HEK293 (cell line): ENCODE measurements around the gene CDYL.
"Not testable (repeated sequence)": the region's sequence is repeated elsewhere in the genome, so short reads cannot be mapped to it uniquely, and the experiment has no call there.

Experiments
- CTCF ChIA-PET: fragments of 350-600 bp; formaldehyde crosslinking; extraction: SDS; loops from one replicate; lab custom pipeline; 2021; ENCODE audit warnings: antibody characterized with exemption; lab: Yijun Ruan, JAX
- POLR2A ChIA-PET: fragments of 300-600 bp; formaldehyde crosslinking; extraction: SDS; loops from one replicate; lab custom pipeline; 2020; ENCODE audit warnings: antibody characterized with exemption, inconsistent platforms; lab: Yijun Ruan, JAX
- H3K27ac ChIP-seq: fragments of 200-500 bp; sonication (Bioruptor generic); 2 replicates; pipeline ENCODE4 v1.5.1; 2014; ENCODE audit warnings: low read depth, low read length, control low read depth, inconsistent platforms; ENCODE audit errors: extremely low read depth
- H3K36me3 ChIP-seq, 2 experiments: fragments of 200-500 bp in 1 of 2; sonication (Bioruptor generic) in 1 of 2; 1 replicate in 1 of 2; 2 replicates in 1 of 2; pipeline ENCODE4 v1.5.1; 2014 to 2017; ENCODE audit warnings: inconsistent platforms in 2 of 2, low read length in 2 of 2; ENCODE audit not compliant: control insufficient read depth in 2 of 2, insufficient read depth in 1 of 2
- H3K4me1 ChIP-seq: fragments of 200-500 bp; sonication (Bioruptor generic); 2 replicates; pipeline ENCODE4 v1.5.1; 2014; ENCODE audit warnings: mild to moderate bottlenecking, low read length, inconsistent platforms; ENCODE audit not compliant: control insufficient read depth, insufficient read depth
- H3K4me3 ChIP-seq: 2 replicates; pipeline ENCODE4 v1.5.1; 2011; ENCODE audit warnings: low read depth, mild to moderate bottlenecking, control low read depth, low read length, moderate library complexity
- H3K9me3 ChIP-seq: fragments of 200-500 bp; sonication (Bioruptor generic); 2 replicates; pipeline ENCODE4 v1.5.1; 2014; ENCODE audit warnings: low read depth, low read length, inconsistent platforms; ENCODE audit not compliant: control insufficient read depth, insufficient read depth
- GLI2 ChIP-seq: fragments of 450-650 bp; formaldehyde crosslinking; IDR thresholded peaks from 2 replicates; pipeline ENCODE4; 2017; ENCODE audit warnings: missing biosample characterization, missing genetic modification characterization, low read depth, borderline replicate concordance
- IKZF3 ChIP-seq: fragments of 450-650 bp; IDR thresholded peaks from 2 replicates; pipeline ENCODE4 v1.5.0; 2018; ENCODE audit warnings: missing biosample characterization, mild to moderate bottlenecking, missing genetic modification characterization, moderate library complexity
- SCRT2 ChIP-seq: fragments of 450-650 bp; formaldehyde crosslinking; IDR thresholded peaks from 2 replicates; pipeline ENCODE4 v1.5.1; 2016; ENCODE audit warnings: missing biosample characterization, missing genetic modification characterization
- SP2 ChIP-seq: fragments of 450-650 bp; formaldehyde crosslinking; IDR thresholded peaks from 2 replicates; pipeline ENCODE4 v1.5.1; 2016; ENCODE audit warnings: missing biosample characterization, missing genetic modification characterization
- TRIM28 ChIP-seq: IDR thresholded peaks from 2 replicates; pipeline ENCODE4 v1.6.1; 2011; ENCODE audit warnings: low read length, control low read depth, borderline replicate concordance
- ZBTB7A ChIP-seq: fragments of 450-650 bp; formaldehyde crosslinking; IDR thresholded peaks from 2 replicates; pipeline ENCODE4 v1.5.1; 2016; ENCODE audit warnings: low read depth, missing biosample characterization, missing genetic modification characterization
- ZFP37 ChIP-seq: fragments of 450-650 bp; formaldehyde crosslinking; IDR thresholded peaks from 2 replicates; pipeline ENCODE4 v1.5.1; 2016; ENCODE audit warnings: missing biosample characterization, missing genetic modification characterization
- ZNF10 ChIP-seq: fragments of 450-650 bp; formaldehyde crosslinking; IDR thresholded peaks from 2 replicates; pipeline ENCODE4 v1.5.1; 2017; ENCODE audit warnings: missing biosample characterization, missing genetic modification characterization
- ZNF157 ChIP-seq: fragments of 450-650 bp; formaldehyde crosslinking; IDR thresholded peaks from 2 replicates; pipeline ENCODE4 v1.5.1; 2016; ENCODE audit warnings: missing biosample characterization, missing genetic modification characterization
- ZNF175 ChIP-seq: fragments of 450-650 bp; formaldehyde crosslinking; IDR thresholded peaks from 2 replicates; pipeline ENCODE4 v1.5.1; 2016; ENCODE audit warnings: missing biosample characterization, missing genetic modification characterization
- ZNF19 ChIP-seq: fragments of 450-650 bp; formaldehyde crosslinking; IDR thresholded peaks from 2 replicates; pipeline ENCODE4; 2016; ENCODE audit warnings: missing biosample characterization, missing genetic modification characterization, low read depth
- ZNF2 ChIP-seq: fragments of 450-650 bp; formaldehyde crosslinking; IDR thresholded peaks from 2 replicates; pipeline ENCODE4 v1.5.1; 2016; ENCODE audit warnings: missing biosample characterization, missing genetic modification characterization
- ZNF211 ChIP-seq: fragments of 450-650 bp; formaldehyde crosslinking; IDR thresholded peaks from 2 replicates; pipeline ENCODE4 v1.5.1; 2016; ENCODE audit warnings: low read depth, missing biosample characterization, missing genetic modification characterization
- ZNF221 ChIP-seq: fragments of 450-650 bp; formaldehyde crosslinking; IDR thresholded peaks from 2 replicates; pipeline ENCODE4 v1.5.1; 2017; ENCODE audit warnings: missing biosample characterization, missing genetic modification characterization, borderline replicate concordance
- ZNF366 ChIP-seq: fragments of 450-650 bp; formaldehyde crosslinking; conservative IDR thresholded peaks from 2 replicates; pipeline ENCODE4 v1.5.1; 2016; ENCODE audit warnings: missing biosample characterization, missing genetic modification characterization
- ZNF596 ChIP-seq: fragments of 450-650 bp; IDR thresholded peaks from 2 replicates; pipeline ENCODE4 v1.5.0; 2018; ENCODE audit warnings: missing biosample characterization, mild to moderate bottlenecking, missing genetic modification characterization, moderate library complexity
- ZNF658 ChIP-seq: fragments of 450-650 bp; formaldehyde crosslinking; IDR thresholded peaks from 2 replicates; pipeline ENCODE4; 2016; ENCODE audit warnings: missing biosample characterization, missing genetic modification characterization
- ZNF747 ChIP-seq: fragments of 450-650 bp; formaldehyde crosslinking; IDR thresholded peaks from 2 replicates; pipeline ENCODE4 v1.5.1; 2016; ENCODE audit warnings: missing biosample characterization, missing genetic modification characterization
- ZNF76 ChIP-seq: fragments of 450-650 bp; formaldehyde crosslinking; IDR thresholded peaks from 2 replicates; pipeline ENCODE4; 2016; ENCODE audit warnings: low read depth, missing biosample characterization, missing genetic modification characterization, borderline replicate concordance
- ZSCAN16 ChIP-seq: fragments of 450-650 bp; formaldehyde crosslinking; IDR thresholded peaks from 2 replicates; pipeline ENCODE4 v1.5.1; 2016; ENCODE audit warnings: missing biosample characterization, missing genetic modification characterization
- TF ChIP-seq, protein P1 (sequence below): fragments of 450-650 bp; formaldehyde crosslinking; IDR thresholded peaks from 2 replicates; pipeline ENCODE4 v1.5.1; 2016; ENCODE audit warnings: missing biosample characterization, missing genetic modification characterization
- TF ChIP-seq, protein P2 (sequence below): fragments of 450-650 bp; formaldehyde crosslinking; IDR thresholded peaks from 2 replicates; pipeline ENCODE4 v1.5.1; 2016; ENCODE audit warnings: missing biosample characterization, missing genetic modification characterization
- TF ChIP-seq, protein P3 (sequence below): fragments of 450-650 bp; formaldehyde crosslinking; IDR thresholded peaks from 2 replicates; pipeline ENCODE4; 2016; ENCODE audit warnings: missing biosample characterization, missing genetic modification characterization

The CDYL gene

DNA sequence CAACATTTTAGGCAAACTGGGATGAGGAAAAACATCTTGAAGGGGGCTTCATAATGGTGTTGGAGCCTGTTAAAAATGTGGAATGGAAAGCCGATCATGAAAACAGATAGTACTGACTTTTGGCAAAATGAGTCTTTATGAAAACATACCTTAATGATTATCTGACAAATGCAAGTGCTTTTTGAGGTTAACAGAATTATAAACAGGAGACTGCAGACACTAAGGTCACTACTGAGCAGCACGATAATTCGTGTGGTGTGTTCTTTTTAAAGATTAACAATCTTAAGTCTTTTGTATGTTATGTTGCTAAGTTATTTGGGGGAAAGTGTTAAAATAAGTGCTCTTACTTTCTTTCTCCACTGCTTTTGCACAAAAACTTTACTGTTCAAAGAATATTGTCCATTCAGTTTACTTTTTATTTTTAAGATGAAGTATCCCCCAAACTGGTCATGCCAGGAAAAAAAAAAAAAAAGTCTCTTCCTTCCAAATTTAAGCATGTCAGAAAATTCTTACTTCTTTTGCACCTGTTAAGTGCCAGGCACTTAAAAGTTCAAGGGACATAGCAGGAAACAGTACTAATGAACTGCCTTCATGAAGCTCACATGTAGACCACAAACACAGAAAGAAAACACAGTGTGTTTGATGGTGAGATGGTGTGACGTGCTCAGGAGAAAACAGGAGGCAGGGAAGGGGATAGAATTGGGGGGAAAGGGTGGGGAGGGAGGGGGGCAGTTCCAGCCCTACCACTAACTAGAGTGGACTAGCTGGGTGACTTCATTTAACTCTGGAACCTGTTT lies 73.2 kb downstream of the CDYL start:
- H3K4me1 ChIP-seq: peaks cover 14% of the 10 kb centered on the region
- ChIA-PET POLR2A (interaction anchor here (0.6 to 0.7 kb wide), 2 partner anchors 22 to 46 kb away, joined by 3 to 6 read pairs; no protein-coding TSS in a partner anchor), CTCF (interaction anchor here (0.6 to 2.2 kb wide), 18 partner anchors 9 to 536 kb away, joined by 3 to 10 read pairs (median 3); no protein-coding TSS in a partner anchor)
- TF ChIP-seq ZBTB7A (no peak), ZNF10 (tag by site-specific recombination) (no peak)
- TF ChIP-seq, protein P1, sequence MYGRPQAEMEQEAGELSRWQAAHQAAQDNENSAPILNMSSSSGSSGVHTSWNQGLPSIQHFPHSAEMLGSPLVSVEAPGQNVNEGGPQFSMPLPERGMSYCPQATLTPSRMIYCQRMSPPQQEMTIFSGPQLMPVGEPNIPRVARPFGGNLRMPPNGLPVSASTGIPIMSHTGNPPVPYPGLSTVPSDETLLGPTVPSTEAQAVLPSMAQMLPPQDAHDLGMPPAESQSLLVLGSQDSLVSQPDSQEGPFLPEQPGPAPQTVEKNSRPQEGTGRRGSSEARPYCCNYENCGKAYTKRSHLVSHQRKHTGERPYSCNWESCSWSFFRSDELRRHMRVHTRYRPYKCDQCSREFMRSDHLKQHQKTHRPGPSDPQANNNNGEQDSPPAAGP: no peak
- no peaks in the 10 kb centered on the region for H3K36me3 ChIP-seq
- H3K9me3 ChIP-seq: no peaks in the 10 kb centered on the region
- no peak overlapping the region for H3K4me3 ChIP-seq
- H3K27ac ChIP-seq: no peak overlapping the region

DNA sequence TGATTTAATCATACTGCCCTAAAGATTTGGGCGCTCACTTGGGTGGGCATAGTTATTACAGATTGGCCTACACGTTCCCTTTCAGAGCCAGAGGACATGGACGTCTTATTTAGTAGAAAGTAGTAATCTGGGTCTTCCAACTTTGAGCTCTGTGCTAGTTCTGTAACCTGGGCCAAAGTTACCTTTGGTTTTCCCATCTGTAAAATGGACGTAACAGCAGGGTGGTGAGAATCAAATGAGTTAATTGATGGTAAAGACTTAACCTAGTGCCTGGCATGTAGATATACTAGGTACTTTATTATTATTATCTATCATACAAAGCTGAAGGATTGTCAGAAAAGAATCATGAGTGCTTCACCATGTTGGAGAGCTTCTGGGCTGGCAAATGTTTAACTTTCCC lies 74.8 kb downstream of the CDYL start:
- no peak overlapping the region for H3K4me3 ChIP-seq
- ChIA-PET CTCF (no interaction called here), POLR2A (no interaction called here)
- no peaks in the 10 kb centered on the region for H3K9me3 ChIP-seq
- H3K36me3 ChIP-seq: no peaks in the 10 kb centered on the region
- TF ChIP-seq ZNF157 (tag by site-specific recombination) (no peak), ZNF76 (tag by site-specific recombination) (no peak), GLI2 (tag by site-specific recombination) (no peak), ZNF658 (no peak), ZFP37 (tag by site-specific recombination) (no peak), ZNF175 (tag by site-specific recombination) (no peak), ZNF596 (no peak), IKZF3 (tag by site-specific recombination) (no peak)
- H3K27ac ChIP-seq: no peak overlapping the region
- peaks cover 14% of the 10 kb centered on the region for H3K4me1 ChIP-seq

DNA sequence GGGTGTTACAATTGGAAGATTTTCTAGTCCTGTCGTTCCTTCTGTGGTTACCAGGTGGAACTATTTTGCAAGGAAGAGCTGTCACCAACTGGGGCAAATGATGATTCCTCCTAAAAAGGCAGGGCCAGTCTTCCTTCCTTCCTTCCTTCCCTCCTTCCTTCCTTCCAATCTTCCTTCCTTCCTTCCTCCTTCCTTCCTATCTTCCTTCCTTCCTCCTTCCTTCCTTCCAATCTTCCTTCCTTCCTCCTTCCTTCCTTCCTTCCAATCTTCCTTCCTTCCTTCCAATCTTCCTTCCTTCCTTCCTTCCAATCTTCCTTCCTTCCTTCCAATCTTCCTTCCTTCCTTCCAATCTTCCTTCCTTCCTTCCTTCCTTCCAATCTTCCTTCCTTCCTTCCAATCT lies 76.0 kb downstream of the CDYL start:
- H3K9me3 ChIP-seq, POLR2A ChIA-PET, H3K4me3 ChIP-seq, H3K27ac ChIP-seq, H3K36me3 ChIP-seq: not testable (repeated sequence)
- H3K4me1 ChIP-seq: peaks cover 14% of the 10 kb centered on the region
- TF ChIP-seq SCRT2 (tag by site-specific recombination) (0 out of 2 replicates have a peak, but pooled peaks have one; percentile 4), ZNF366 (peak; percentile 93)
- CTCF ChIA-PET: interaction anchor here (0.6 kb wide), 2 partner anchors 65 to 464 kb away, joined by 3 read pairs; no protein-coding TSS in a partner anchor

DNA sequence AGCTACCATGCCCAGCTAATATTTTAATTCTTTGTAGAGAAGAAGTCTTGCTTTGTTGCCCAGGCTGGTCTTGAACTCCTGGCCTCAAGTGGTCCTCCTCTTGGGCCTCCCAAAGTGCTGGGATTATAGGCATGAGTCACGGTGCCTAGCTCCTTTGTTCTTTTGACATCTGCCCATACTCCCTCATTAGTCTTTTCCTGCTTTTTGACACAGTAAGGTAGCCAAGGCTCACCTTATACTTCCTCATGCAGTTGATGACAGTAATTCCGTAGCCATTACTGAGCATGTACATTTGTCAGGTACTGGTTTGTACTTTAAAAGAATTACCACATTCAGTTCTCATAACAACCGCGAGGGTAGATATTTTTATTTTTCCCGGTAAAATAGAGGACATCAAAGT lies 76.7 kb downstream of the CDYL start:
- Histone ChIP-seq H3K4me3 (no peak overlapping the region), H3K27ac (no peak overlapping the region), H3K36me3 (no peaks in the 10 kb centered on the region), H3K4me1 (peaks cover 14% of the 10 kb centered on the region), H3K9me3 (no peaks in the 10 kb centered on the region)
- CTCF ChIA-PET: interaction anchor here (0.6 kb wide), 3 partner anchors 8 to 465 kb away, joined by 3 to 4 read pairs (median 3); no protein-coding TSS in a partner anchor
- POLR2A ChIA-PET: no interaction called here
- TF ChIP-seq ZNF211 (tag by site-specific recombination) (no peak), ZSCAN16 (tag by site-specific recombination) (no peak), ZNF2 (tag by site-specific recombination) (no peak), ZNF19 (tag by site-specific recombination) (no peak), ZNF747 (tag by site-specific recombination) (no peak), SP2 (tag by site-specific recombination) (no peak), TRIM28 (no peak), ZNF221 (tag by site-specific recombination) (no peak)
- TF ChIP-seq, protein P2, sequence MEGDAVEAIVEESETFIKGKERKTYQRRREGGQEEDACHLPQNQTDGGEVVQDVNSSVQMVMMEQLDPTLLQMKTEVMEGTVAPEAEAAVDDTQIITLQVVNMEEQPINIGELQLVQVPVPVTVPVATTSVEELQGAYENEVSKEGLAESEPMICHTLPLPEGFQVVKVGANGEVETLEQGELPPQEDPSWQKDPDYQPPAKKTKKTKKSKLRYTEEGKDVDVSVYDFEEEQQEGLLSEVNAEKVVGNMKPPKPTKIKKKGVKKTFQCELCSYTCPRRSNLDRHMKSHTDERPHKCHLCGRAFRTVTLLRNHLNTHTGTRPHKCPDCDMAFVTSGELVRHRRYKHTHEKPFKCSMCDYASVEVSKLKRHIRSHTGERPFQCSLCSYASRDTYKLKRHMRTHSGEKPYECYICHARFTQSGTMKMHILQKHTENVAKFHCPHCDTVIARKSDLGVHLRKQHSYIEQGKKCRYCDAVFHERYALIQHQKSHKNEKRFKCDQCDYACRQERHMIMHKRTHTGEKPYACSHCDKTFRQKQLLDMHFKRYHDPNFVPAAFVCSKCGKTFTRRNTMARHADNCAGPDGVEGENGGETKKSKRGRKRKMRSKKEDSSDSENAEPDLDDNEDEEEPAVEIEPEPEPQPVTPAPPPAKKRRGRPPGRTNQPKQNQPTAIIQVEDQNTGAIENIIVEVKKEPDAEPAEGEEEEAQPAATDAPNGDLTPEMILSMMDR (tag by site-specific recombination): no peak
- TF ChIP-seq, protein P3, sequence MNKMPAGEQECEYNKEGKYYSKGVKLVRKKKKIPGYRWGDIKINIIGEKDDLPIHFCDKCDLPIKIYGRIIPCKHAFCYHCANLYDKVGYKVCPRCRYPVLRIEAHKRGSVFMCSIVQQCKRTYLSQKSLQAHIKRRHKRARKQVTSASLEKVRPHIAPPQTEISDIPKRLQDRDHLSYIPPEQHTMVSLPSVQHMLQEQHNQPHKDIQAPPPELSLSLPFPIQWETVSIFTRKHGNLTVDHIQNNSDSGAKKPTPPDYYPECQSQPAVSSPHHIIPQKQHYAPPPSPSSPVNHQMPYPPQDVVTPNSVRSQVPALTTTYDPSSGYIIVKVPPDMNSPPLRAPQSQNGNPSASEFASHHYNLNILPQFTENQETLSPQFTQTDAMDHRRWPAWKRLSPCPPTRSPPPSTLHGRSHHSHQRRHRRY (tag by site-specific recombination): no peak
